PC-9 (cell line): Measurements from ENCODE around the gene FGF11. TPM values are rescaled to one million over a fixed set of nuclear protein-coding genes. Genes with fewer than 3 reads are reported as not detected.

Source experiments
- BruUV-seq: library from RNA; stranded (reverse); fragments of 400-500 nt; replicated peaks from 2 replicates; lab custom pipeline; 2021; lab: Mats Ljungman, UMichigan
- CTCF ChIA-PET: fragments of 300-600 bp; sonication (Branson Sonifier 250); formaldehyde crosslinking; loops from one replicate; lab custom pipeline; 2022; ENCODE audit warnings: antibody characterized with exemption; lab: Charles Lee
- POLR2A ChIA-PET: fragments of 300-600 bp; sonication (Branson Sonifier 250); formaldehyde crosslinking; loops from one replicate; lab custom pipeline; 2022; ENCODE audit warnings: antibody characterized with exemption; ENCODE audit not compliant: unreplicated experiment; lab: Charles Lee
- DNase-seq, 2 experiments: peaks; one replicate each; pipeline versions ENCODE4 v3.0.0 to v3.0.0-alpha.2; 2015 to 2022; ENCODE audit warnings: mixed read lengths in 1 of 2
- H2AFZ ChIP-seq: fragments of 200-600 bp; sonication (generic); 2 replicates; pipeline ENCODE4 v1.8.1; 2017; ENCODE audit warnings: antibody characterized with exemption
- H3F3A ChIP-seq: fragments of 200-600 bp; sonication (generic); 2 replicates; pipeline ENCODE4 v1.8.1; 2017; ENCODE audit warnings: antibody characterized with exemption, mild to moderate bottlenecking, low read depth; ENCODE audit not compliant: insufficient read depth
- H3K27ac ChIP-seq: fragments of 200-600 bp; sonication (generic); 2 replicates; pipeline ENCODE4 v1.6.1; 2016; ENCODE audit warnings: mixed run types
- H3K27me3 ChIP-seq: fragments of 200-600 bp; sonication (generic); 2 replicates; pipeline ENCODE4 v1.6.1; 2016; ENCODE audit warnings: low read depth, mixed run types; ENCODE audit not compliant: insufficient read depth
- H3K36me3 ChIP-seq: fragments of 200-600 bp; sonication (generic); 2 replicates; pipeline ENCODE4 v1.6.1; 2016; ENCODE audit warnings: low read depth, mixed run types
- H3K4me1 ChIP-seq: fragments of 200-600 bp; sonication (generic); replicated peaks from 2 replicates; pipeline ENCODE4 v1.6.1; 2016; ENCODE audit warnings: mixed run types; ENCODE audit not compliant: insufficient read depth
- H3K4me2 ChIP-seq: fragments of 200-600 bp; sonication (generic); 2 replicates; pipeline ENCODE4 v1.6.1; 2017; ENCODE audit warnings: mixed run types
- H3K4me3 ChIP-seq: fragments of 200-600 bp; sonication (generic); 2 replicates; pipeline ENCODE4 v1.6.1; 2016; ENCODE audit warnings: mixed run types
- H3K79me2 ChIP-seq: fragments of 200-600 bp; sonication (generic); 2 replicates; pipeline ENCODE4 v1.6.1; 2017; ENCODE audit warnings: low read depth, mixed run types
- H3K9me2 ChIP-seq: fragments of 200-600 bp; sonication (generic); 2 replicates; pipeline ENCODE4 v1.8.1; 2017; ENCODE audit warnings: mild to moderate bottlenecking; ENCODE audit not compliant: insufficient read depth
- H3K9me3 ChIP-seq: fragments of 200-600 bp; sonication (generic); 2 replicates; pipeline ENCODE4 v1.8.1; 2016; ENCODE audit warnings: low read depth; ENCODE audit not compliant: insufficient read depth
- H4K20me1 ChIP-seq: fragments of 200-600 bp; sonication (generic); 2 replicates; pipeline ENCODE4 v1.8.1; 2017; ENCODE audit not compliant: insufficient read depth
- CTCF ChIP-seq: fragments of 200-600 bp; sonication (generic); conservative IDR thresholded peaks from 2 replicates; pipeline ENCODE4 v1.6.1; 2017; ENCODE audit warnings: mixed run types, antibody characterized with exemption, mild to moderate bottlenecking, moderate library complexity
- EZH2 ChIP-seq: fragments of 200-600 bp; sonication (generic); IDR thresholded peaks from 2 replicates; pipeline ENCODE4 v1.8.0; 2017; ENCODE audit warnings: antibody characterized with exemption, low read depth
- intact Hi-C: fragments of 100-400 bp; cut with micrococcal nuclease; formaldehyde crosslinking; loops from one replicate; pipeline ENCODE4 v1.10.0; 2022; ENCODE audit not compliant: unreplicated experiment
- total RNA-seq: library from RNA; stranded (reverse); gene quantifications from 2 replicates; pipeline ENCODE4 v1.2.3, GENCODE V29; 2021

FGF11 gene
- total RNA-seq, 1 experiment from 2014 or later: 23.2 TPM

GRCh38 chr17:7484919-7485377 is 45.6 kb downstream of the FGF11 start:
- Histone ChIP-seq H3K9me2 (no peaks in the 10 kb centered on the region), H3K36me3 (0 out of 2 replicates have a peak, but pooled peaks cover 4% of the 10 kb centered on the region), H2AFZ (0 out of 2 replicates have a peak overlapping the region, but pooled peaks have one; percentile 50), H3K4me2 (peak overlapping the region; percentile 88), H3K4me3 (peak overlapping the region; percentile 88), H3K27ac (0 out of 2 replicates have a peak overlapping the region, but pooled peaks have one; percentile 42), H3K79me2 (peaks cover 49% of the 10 kb centered on the region), H4K20me1 (peaks cover 18% of the 10 kb centered on the region), H3K27me3 (no peaks in the 10 kb centered on the region), H3K9me3 (no peaks in the 10 kb centered on the region), H3F3A (no peaks in the 10 kb centered on the region), H3K4me1 (peaks cover 16% of the 10 kb centered on the region)
- POLR2A ChIA-PET: interaction anchor here (0.7 kb wide), 3 partner anchors 28 to 92 kb away, joined by 6 to 15 read pairs (median 8); no protein-coding TSS in a partner anchor
- DNase-seq: peak in 1 of 2 experiments; percentile 45
- intact Hi-C loops: loop anchor here (1.0 to 5.0 kb wide), 8 partner anchors 40 to 223 kb away; partner anchors contain the start of genes CHRNB1, CLDN7, EIF5A and KCTD11
- TSS peak; percentile 46 for BruUV-seq
- CTCF ChIA-PET: interaction anchor here (0.6 to 0.7 kb wide), 3 partner anchors 48 to 130 kb away, joined by 3 to 13 read pairs (median 9); partner anchors contain the start of gene TMEM95
- TF ChIP-seq EZH2: no peak
- TF ChIP-seq CTCF: no peak

GRCh38 chr17:7486181-7486580 is 46.9 kb downstream of the FGF11 start:
- CTCF ChIA-PET: no interaction called here
- no peak overlapping the region for H3K27ac ChIP-seq

GRCh38 chr17:7490144-7490543 is 50.8 kb downstream of the FGF11 start:
- Histone ChIP-seq H3K27me3 (no peaks in the 10 kb centered on the region), H2AFZ (no peak overlapping the region), H4K20me1 (peaks cover 48% of the 10 kb centered on the region), H3K4me3 (no peak overlapping the region), H3K79me2 (peaks cover 89% of the 10 kb centered on the region), H3K9me2 (no peaks in the 10 kb centered on the region), H3K27ac (no peak overlapping the region), H3K9me3 (no peaks in the 10 kb centered on the region), H3K4me1 (peaks cover 13% of the 10 kb centered on the region), H3F3A (no peaks in the 10 kb centered on the region), H3K36me3 (0 out of 2 replicates have a peak, but pooled peaks cover 6% of the 10 kb centered on the region), H3K4me2 (no peak overlapping the region)
- DNase-seq: no peak
- CTCF ChIA-PET: no interaction called here
- TF ChIP-seq CTCF (no peak), EZH2 (no peak)
- BruUV-seq: no TSS peak
- POLR2A ChIA-PET: no interaction called here
- intact Hi-C loops: no loop called here

More at GRCh38 chr17:7486181-7486580, 46.9 kb downstream of the FGF11 start:
- TF ChIP-seq CTCF (no peak), EZH2 (no peak)
- intact Hi-C loops: no loop called here
- no TSS peak for BruUV-seq
- no peaks in the 10 kb centered on the region for H3K9me2 ChIP-seq
- H3K4me3 ChIP-seq: peak overlapping the region; percentile 88
- peaks cover 29% of the 10 kb centered on the region for H4K20me1 ChIP-seq
- no peak for DNase-seq
- POLR2A ChIA-PET: interaction anchor here (0.6 to 0.9 kb wide), 3 partner anchors 40 to 91 kb away, joined by 3 to 7 read pairs (median 6); no protein-coding TSS in a partner anchor
- H3K9me3 ChIP-seq: no peaks in the 10 kb centered on the region
- peaks cover 59% of the 10 kb centered on the region for H3K79me2 ChIP-seq
- no peaks in the 10 kb centered on the region for H3K27me3 ChIP-seq
- H3F3A ChIP-seq: no peaks in the 10 kb centered on the region
- peaks cover 13% of the 10 kb centered on the region for H3K4me1 ChIP-seq
- H3K4me2 ChIP-seq: peak overlapping the region; percentile 88
- 0 out of 2 replicates have a peak, but pooled peaks cover 4% of the 10 kb centered on the region for H3K36me3 ChIP-seq
- no peak overlapping the region for H2AFZ ChIP-seq
